ENCODE data around the gene DHRS7B. TPM values are rescaled to one million over a fixed set of nuclear protein-coding genes. Genes with fewer than 3 reads are reported as not detected.
"Not testable (repeated sequence)": the region's sequence is repeated elsewhere in the genome, so short reads cannot be mapped to it uniquely, and the experiment has no call there.

The DHRS7B gene
- total and polyA plus RNA-seq, 2 experiments from 2014 or later: 34.2 to 41.0 TPM

DNA sequence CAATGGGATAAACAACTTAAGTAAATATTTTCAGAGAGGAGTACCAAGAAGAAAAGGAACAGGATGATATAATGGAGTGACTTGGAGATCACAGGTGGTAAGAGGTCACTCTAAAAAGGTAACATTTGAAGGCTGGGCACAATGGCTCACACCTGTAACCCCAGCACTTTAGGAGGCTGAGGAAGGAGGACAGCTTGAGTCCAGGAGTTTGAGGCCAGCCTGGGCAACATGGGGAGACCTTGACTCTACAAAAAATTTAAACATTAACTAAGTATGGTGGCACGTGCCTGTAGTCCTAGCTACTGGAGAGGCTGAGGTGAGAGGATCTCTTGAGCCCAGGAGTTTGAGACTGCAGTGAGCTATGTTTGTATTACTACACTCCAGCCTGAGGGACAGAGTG is 90.6 kb downstream of the DHRS7B start:
- no peak for DNase-seq (ENCODE audit: low read depth in 1 of 2, low spot score in 1 of 2)
- no peaks in the 10 kb centered on the region for H3K9me3 ChIP-seq (ENCODE audit: low read depth)
- no peak overlapping the region for H3K4me3 ChIP-seq
- no peaks in the 10 kb centered on the region for H3K36me3 ChIP-seq
- no peak overlapping the region for H3K27ac ChIP-seq
- H3K27me3 ChIP-seq: no peaks in the 10 kb centered on the region
- TF ChIP-seq, protein P1, sequence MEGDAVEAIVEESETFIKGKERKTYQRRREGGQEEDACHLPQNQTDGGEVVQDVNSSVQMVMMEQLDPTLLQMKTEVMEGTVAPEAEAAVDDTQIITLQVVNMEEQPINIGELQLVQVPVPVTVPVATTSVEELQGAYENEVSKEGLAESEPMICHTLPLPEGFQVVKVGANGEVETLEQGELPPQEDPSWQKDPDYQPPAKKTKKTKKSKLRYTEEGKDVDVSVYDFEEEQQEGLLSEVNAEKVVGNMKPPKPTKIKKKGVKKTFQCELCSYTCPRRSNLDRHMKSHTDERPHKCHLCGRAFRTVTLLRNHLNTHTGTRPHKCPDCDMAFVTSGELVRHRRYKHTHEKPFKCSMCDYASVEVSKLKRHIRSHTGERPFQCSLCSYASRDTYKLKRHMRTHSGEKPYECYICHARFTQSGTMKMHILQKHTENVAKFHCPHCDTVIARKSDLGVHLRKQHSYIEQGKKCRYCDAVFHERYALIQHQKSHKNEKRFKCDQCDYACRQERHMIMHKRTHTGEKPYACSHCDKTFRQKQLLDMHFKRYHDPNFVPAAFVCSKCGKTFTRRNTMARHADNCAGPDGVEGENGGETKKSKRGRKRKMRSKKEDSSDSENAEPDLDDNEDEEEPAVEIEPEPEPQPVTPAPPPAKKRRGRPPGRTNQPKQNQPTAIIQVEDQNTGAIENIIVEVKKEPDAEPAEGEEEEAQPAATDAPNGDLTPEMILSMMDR (IDR thresholded peaks at IDR 0.05; ENCODE audit: low read depth, low read length): no peak
- H3K4me1 ChIP-seq (ENCODE audit: low read depth): peaks cover 18% of the 10 kb centered on the region

DNA sequence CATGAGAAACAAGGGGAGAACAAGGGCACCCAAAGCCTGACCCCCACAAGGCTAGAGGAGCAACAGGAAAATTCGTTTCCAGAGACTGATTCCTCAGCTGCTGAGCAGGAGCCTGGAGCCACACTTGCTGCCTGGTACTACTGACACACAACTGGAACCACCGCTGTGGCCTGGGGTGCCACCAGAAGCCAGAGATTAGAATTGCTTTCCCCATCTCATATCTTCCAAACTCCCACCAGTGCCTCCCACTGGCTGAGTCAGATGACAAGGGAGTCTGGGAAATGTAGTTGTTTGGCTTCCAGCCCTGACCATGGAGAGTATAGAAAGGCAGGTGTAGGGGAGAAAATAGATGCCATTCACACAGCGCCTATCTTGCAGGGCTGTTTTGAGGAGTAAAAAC is 91.3 kb downstream of the DHRS7B start:
- no peak overlapping the region for H3K27ac ChIP-seq
- H3K4me3 ChIP-seq: no peak overlapping the region
- H3K9me3 ChIP-seq (ENCODE audit: low read depth): no peaks in the 10 kb centered on the region
- peaks cover 11% of the 10 kb centered on the region for H3K4me1 ChIP-seq (ENCODE audit: low read depth)
- H3K27me3 ChIP-seq: no peaks in the 10 kb centered on the region
- no peaks in the 10 kb centered on the region for H3K36me3 ChIP-seq
- DNase-seq (ENCODE audit: low read depth in 1 of 2, low spot score in 1 of 2): peak; percentile 33 to 38
- TF ChIP-seq, protein P1 (IDR thresholded peaks at IDR 0.05; ENCODE audit: low read depth, low read length): peak; percentile 6

- Histone ChIP-seq H3K9me3 (ENCODE audit: low read depth) (no peaks in the 10 kb centered on the region), H3K27me3 (no peaks in the 10 kb centered on the region), H3K4me3 (no peak overlapping the region), H3K36me3 (no peaks in the 10 kb centered on the region), H3K27ac (no peak overlapping the region), H3K4me1 (ENCODE audit: low read depth) (peaks cover 10% of the 10 kb centered on the region)
- DNase-seq (ENCODE audit: low read depth in 1 of 2, low spot score in 1 of 2): no peak
- TF ChIP-seq, protein P1 (IDR thresholded peaks at IDR 0.05; ENCODE audit: low read depth, low read length): no peak
Measured at GRCh38 chr17:21218831-21219380, 92.1 kb downstream of the DHRS7B start.

GRCh38 chr17:21223086-21223485 is 96.3 kb downstream of the DHRS7B start:
- H3K27me3 ChIP-seq: no peaks in the 10 kb centered on the region
- no peaks in the 10 kb centered on the region for H3K9me3 ChIP-seq (ENCODE audit: low read depth)
- H3K4me3 ChIP-seq: no peak overlapping the region
- DNase-seq (ENCODE audit: low read depth in 1 of 2, low spot score in 1 of 2): no peak
- no peaks in the 10 kb centered on the region for H3K36me3 ChIP-seq
- H3K4me1 ChIP-seq (ENCODE audit: low read depth): peaks cover under 1% of the 10 kb centered on the region
- H3K27ac ChIP-seq: no peak overlapping the region
- TF ChIP-seq, protein P1 (IDR thresholded peaks at IDR 0.05; ENCODE audit: low read depth, low read length): no peak

DNA sequence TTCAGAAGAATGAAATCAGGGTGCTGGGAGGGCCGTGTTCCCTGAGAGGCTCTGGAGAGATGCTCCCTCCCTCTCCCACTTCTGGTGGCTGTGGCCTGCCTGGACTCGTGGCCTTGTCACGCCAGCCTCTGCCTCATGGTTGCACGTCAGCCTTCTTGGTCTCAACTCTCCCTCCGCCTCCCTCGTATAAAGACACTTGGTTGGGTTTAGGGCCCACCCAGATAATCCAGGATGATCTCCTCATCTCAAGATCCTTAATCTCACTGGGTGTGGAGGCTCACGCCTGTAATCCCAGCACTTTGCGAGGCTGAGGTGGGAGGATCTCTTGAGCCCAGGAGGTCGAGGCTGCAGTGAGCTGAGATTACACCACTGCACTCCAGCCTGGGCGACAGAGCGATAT is 100.5 kb downstream of the DHRS7B start:
- not testable (repeated sequence) for H3K27me3 ChIP-seq; H3K4me3 ChIP-seq; H3K4me1 ChIP-seq (ENCODE audit: low read depth); H3K36me3 ChIP-seq; H3K27ac ChIP-seq; DNase-seq (ENCODE audit: low read depth in 1 of 2, low spot score in 1 of 2); H3K9me3 ChIP-seq (ENCODE audit: low read depth)

DNA sequence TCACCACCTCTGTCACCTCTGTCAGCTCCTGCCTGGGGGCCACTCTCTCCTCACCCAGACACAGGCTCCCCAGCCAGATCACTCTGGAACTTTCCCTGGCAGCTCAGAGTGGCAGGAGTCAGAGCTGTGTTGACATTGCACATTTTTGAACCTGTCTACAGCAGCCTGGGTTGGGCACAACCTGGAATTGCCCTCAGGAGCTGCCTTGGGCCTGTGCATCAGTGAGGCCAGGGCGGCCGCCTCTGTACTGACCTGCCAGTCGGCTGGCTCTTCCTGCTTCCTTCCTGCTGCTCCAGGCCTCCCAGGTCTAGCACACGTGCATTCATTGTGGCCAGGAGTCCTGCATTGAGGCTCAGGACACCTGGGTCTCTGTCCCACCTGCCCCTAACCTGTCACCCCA is 101.3 kb downstream of the DHRS7B start:
- Histone ChIP-seq H3K27ac (peak overlapping the region; percentile 21), H3K4me3 (no peak overlapping the region), H3K36me3 (no peaks in the 10 kb centered on the region), H3K4me1 (ENCODE audit: low read depth) (no peaks in the 10 kb centered on the region), H3K27me3 (no peaks in the 10 kb centered on the region), H3K9me3 (ENCODE audit: low read depth) (no peaks in the 10 kb centered on the region)
- DNase-seq (ENCODE audit: low read depth in 1 of 2, low spot score in 1 of 2): no peak
- TF ChIP-seq, protein P1 (IDR thresholded peaks at IDR 0.05; ENCODE audit: low read depth, low read length): no peak
